Nephron progenitor cell (in vitro differentiated cells): Measurements from ENCODE around the gene HES3.
"Not testable (repeated sequence)": the region's sequence is repeated elsewhere in the genome, so short reads cannot be mapped to it uniquely, and the experiment has no call there.

Experiments
- DNase-seq: peaks from one replicate; pipeline ENCODE4 v3.0.0; 2021
- H3K27ac Mint-ChIP-seq: 2 replicates; pipeline ENCODE4 v1.8.0; 2021; ENCODE audit warnings: mild to moderate bottlenecking, moderate library complexity, mixed read lengths
- H3K27me3 Mint-ChIP-seq: 2 replicates; pipeline ENCODE4 v1.8.0; 2021; ENCODE audit warnings: mild to moderate bottlenecking, low read depth, mixed read lengths; ENCODE audit not compliant: poor library complexity
- H3K36me3 Mint-ChIP-seq: 2 replicates; pipeline ENCODE4 v1.8.0; 2021; ENCODE audit warnings: low read depth, mixed read lengths
- H3K4me1 Mint-ChIP-seq: 2 replicates; pipeline ENCODE4 v1.8.0; 2021; ENCODE audit warnings: mixed read lengths
- H3K4me3 Mint-ChIP-seq: 2 replicates; pipeline ENCODE4 v1.8.0; 2021; ENCODE audit warnings: mild to moderate bottlenecking, moderate library complexity, mixed read lengths
- H3K9me3 Mint-ChIP-seq: 2 replicates; pipeline ENCODE4 v1.8.0; 2021; ENCODE audit warnings: mild to moderate bottlenecking, moderate library complexity, mixed read lengths
- TF ChIP-seq, protein P1 (sequence below): fragments of 200-600 bp; sonication (generic); IDR thresholded peaks from 2 replicates; pipeline ENCODE4 v1.5.0; 2021; ENCODE audit warnings: antibody characterized with exemption

HES3 gene

GRCh38 chr1:6218375-6219164 lies 25.4 kb upstream of the HES3 start:
- H3K4me3 Mint-ChIP-seq = no peak overlapping the region
- TF ChIP-seq, protein P1, sequence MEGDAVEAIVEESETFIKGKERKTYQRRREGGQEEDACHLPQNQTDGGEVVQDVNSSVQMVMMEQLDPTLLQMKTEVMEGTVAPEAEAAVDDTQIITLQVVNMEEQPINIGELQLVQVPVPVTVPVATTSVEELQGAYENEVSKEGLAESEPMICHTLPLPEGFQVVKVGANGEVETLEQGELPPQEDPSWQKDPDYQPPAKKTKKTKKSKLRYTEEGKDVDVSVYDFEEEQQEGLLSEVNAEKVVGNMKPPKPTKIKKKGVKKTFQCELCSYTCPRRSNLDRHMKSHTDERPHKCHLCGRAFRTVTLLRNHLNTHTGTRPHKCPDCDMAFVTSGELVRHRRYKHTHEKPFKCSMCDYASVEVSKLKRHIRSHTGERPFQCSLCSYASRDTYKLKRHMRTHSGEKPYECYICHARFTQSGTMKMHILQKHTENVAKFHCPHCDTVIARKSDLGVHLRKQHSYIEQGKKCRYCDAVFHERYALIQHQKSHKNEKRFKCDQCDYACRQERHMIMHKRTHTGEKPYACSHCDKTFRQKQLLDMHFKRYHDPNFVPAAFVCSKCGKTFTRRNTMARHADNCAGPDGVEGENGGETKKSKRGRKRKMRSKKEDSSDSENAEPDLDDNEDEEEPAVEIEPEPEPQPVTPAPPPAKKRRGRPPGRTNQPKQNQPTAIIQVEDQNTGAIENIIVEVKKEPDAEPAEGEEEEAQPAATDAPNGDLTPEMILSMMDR = no peak
- peaks cover 14% of the 10 kb centered on the region for H3K4me1 Mint-ChIP-seq
- peaks cover 9% of the 10 kb centered on the region for H3K9me3 Mint-ChIP-seq
- H3K27me3 Mint-ChIP-seq = peaks cover 13% of the 10 kb centered on the region
- H3K36me3 Mint-ChIP-seq = peaks cover 25% of the 10 kb centered on the region
- H3K27ac Mint-ChIP-seq = peak overlapping the region; percentile 46
- no peak for DNase-seq

GRCh38 chr1:6219641-6220040 lies 24.3 kb upstream of the HES3 start:
- not testable (repeated sequence) for H3K4me1 Mint-ChIP-seq, H3K9me3 Mint-ChIP-seq, H3K27ac Mint-ChIP-seq, H3K4me3 Mint-ChIP-seq, DNase-seq
- Mint-ChIP-seq H3K36me3 (peaks cover 36% of the 10 kb centered on the region), H3K27me3 (peaks cover 13% of the 10 kb centered on the region)

- H3K27ac Mint-ChIP-seq = peak overlapping the region; percentile 48
- TF ChIP-seq, protein P1 = no peak
- H3K36me3 Mint-ChIP-seq = peaks cover 39% of the 10 kb centered on the region
- peaks cover 9% of the 10 kb centered on the region for H3K4me1 Mint-ChIP-seq
- peaks cover 5% of the 10 kb centered on the region for H3K9me3 Mint-ChIP-seq
- DNase-seq = no peak
- H3K27me3 Mint-ChIP-seq = peaks cover 8% of the 10 kb centered on the region
- no peak overlapping the region for H3K4me3 Mint-ChIP-seq
These were observed 23.7 kb upstream of the HES3 start for GRCh38 chr1:6220236-6220635.

GRCh38 chr1:6221210-6221784 lies 22.7 kb upstream of the HES3 start:
- Mint-ChIP-seq H3K4me3 (no peak overlapping the region), H3K36me3 (peaks cover 44% of the 10 kb centered on the region), H3K4me1 (peaks cover 17% of the 10 kb centered on the region), H3K9me3 (no peaks in the 10 kb centered on the region), H3K27me3 (no peaks in the 10 kb centered on the region), H3K27ac (peak overlapping the region; percentile 61)
- TF ChIP-seq, protein P1 = no peak
- no peak for DNase-seq

DNA sequence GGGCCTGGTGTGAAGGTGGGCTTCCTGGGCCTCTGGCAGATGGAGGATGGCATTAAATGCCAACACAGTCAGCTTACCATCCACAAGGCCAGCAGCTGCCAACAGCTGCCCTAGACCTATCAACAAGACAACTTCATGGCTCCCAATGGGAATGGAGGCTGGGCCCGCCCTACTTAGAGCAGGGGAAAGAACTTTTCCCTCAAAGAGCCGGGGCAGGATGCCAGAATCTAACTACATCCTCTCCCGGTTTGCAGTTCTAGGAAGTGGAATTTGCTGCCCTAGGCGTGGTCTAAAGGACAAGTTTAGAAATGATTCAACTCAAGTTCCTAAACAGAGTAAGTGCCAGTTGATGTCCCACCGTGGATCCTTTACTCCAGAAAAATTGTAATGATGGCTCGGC lies 21.3 kb upstream of the HES3 start:
- peaks cover 19% of the 10 kb centered on the region for H3K4me1 Mint-ChIP-seq
- peaks cover 56% of the 10 kb centered on the region for H3K36me3 Mint-ChIP-seq
- H3K27me3 Mint-ChIP-seq = no peaks in the 10 kb centered on the region
- H3K4me3 Mint-ChIP-seq = no peak overlapping the region
- TF ChIP-seq, protein P1 = no peak
- H3K27ac Mint-ChIP-seq = no peak overlapping the region
- no peaks in the 10 kb centered on the region for H3K9me3 Mint-ChIP-seq
- DNase-seq = no peak

GRCh38 chr1:6223617-6224016 lies 20.4 kb upstream of the HES3 start:
- H3K36me3 Mint-ChIP-seq = peaks cover 56% of the 10 kb centered on the region
- H3K4me1 Mint-ChIP-seq = peaks cover 17% of the 10 kb centered on the region
- H3K4me3 Mint-ChIP-seq = no peak overlapping the region

More at GRCh38 chr1:6223617-6224016, 20.4 kb upstream of the HES3 start:
- no peak for DNase-seq
- TF ChIP-seq, protein P1 = no peak
- Mint-ChIP-seq H3K9me3 (no peaks in the 10 kb centered on the region), H3K27ac (no peak overlapping the region), H3K27me3 (no peaks in the 10 kb centered on the region)
